ENCODE results near the gene ZFP64.

DNA sequence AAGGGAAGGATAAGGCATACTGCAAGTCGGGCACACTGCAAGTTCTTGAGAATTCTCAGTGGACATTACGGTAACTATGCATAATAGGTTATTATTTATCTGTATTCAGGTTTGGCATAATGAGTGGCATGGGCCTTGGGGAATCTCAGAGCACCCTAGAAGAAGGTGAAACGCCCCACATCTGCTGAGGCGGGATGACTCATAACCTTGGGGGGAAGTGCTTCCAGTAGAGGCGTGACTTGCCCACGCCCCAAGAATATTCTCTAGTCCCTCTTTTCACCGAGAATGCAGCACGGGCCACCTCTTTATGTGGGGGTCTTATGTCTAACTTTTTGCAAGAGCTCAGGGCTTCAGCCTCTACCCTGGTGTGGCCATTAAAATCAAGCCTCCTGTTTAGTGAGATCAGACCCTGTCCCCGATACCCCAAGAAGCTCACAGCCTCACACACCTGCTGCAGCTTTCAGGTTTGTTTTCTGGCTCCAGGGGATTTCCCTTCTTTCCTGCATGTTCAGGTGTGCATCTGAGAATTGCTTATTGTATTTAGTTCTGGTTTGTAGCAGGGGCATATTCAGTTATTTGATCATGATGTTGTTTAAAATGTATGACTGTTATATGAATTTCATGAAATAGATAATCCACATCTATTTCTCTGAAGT, 19.1 kb downstream of the ZFP64 start:
- TF ChIP-seq, protein P1, sequence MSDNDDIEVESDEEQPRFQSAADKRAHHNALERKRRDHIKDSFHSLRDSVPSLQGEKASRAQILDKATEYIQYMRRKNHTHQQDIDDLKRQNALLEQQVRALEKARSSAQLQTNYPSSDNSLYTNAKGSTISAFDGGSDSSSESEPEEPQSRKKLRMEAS (IDR thresholded peaks at IDR 0.05; ENCODE audit: low read depth, low read length), result no peak
- TF ChIP-seq POLR2A (IDR thresholded peaks at IDR 0.05; ENCODE audit: extremely low read depth, insufficient read length) (no peak), MYC (IDR thresholded peaks at IDR 0.05; ENCODE audit: low read depth, low read length) (no peak)
- TF ChIP-seq, protein P2, sequence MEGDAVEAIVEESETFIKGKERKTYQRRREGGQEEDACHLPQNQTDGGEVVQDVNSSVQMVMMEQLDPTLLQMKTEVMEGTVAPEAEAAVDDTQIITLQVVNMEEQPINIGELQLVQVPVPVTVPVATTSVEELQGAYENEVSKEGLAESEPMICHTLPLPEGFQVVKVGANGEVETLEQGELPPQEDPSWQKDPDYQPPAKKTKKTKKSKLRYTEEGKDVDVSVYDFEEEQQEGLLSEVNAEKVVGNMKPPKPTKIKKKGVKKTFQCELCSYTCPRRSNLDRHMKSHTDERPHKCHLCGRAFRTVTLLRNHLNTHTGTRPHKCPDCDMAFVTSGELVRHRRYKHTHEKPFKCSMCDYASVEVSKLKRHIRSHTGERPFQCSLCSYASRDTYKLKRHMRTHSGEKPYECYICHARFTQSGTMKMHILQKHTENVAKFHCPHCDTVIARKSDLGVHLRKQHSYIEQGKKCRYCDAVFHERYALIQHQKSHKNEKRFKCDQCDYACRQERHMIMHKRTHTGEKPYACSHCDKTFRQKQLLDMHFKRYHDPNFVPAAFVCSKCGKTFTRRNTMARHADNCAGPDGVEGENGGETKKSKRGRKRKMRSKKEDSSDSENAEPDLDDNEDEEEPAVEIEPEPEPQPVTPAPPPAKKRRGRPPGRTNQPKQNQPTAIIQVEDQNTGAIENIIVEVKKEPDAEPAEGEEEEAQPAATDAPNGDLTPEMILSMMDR (IDR thresholded peaks at IDR 0.05; ENCODE audit: low read depth, low read length), result no peak
